BJ (cell line): ENCODE data around the gene TGIF2LY. TPM values are rescaled to one million over a fixed set of nuclear protein-coding genes. Genes with fewer than 3 reads are reported as not detected.
"Not testable (repeated sequence)": the region's sequence is repeated elsewhere in the genome, so short reads cannot be mapped to it uniquely, and the experiment has no call there.

Experiments used
- CTCF ChIA-PET: fragments of 350-600 bp; formaldehyde crosslinking; extraction: SDS; loops from one replicate; lab custom pipeline; 2021; ENCODE audit warnings: antibody characterized with exemption, inconsistent platforms; lab: Yijun Ruan, JAX
- POLR2A ChIA-PET: fragments of 300-600 bp; sonication (Branson Sonifier 250); formaldehyde crosslinking; extraction: SDS; loops from one replicate; lab custom pipeline; 2021; ENCODE audit warnings: antibody characterized with exemption; lab: Charles Lee
- DNase-seq: peaks from one replicate; pipeline ENCODE4 v3.0.0-alpha.2; 2011; ENCODE audit warnings: low read depth
- H3K27me3 ChIP-seq: 2 replicates; pipeline ENCODE4 v1.6.0; 2011; ENCODE audit warnings: low read length; ENCODE audit not compliant: control insufficient read depth, insufficient read depth
- H3K36me3 ChIP-seq: 2 replicates; pipeline ENCODE4 v1.5.1; 2011; ENCODE audit warnings: low read length; ENCODE audit not compliant: control insufficient read depth, insufficient read depth
- H3K4me3 ChIP-seq: 2 replicates; pipeline ENCODE4 v1.5.1; 2011; ENCODE audit warnings: low read depth, mild to moderate bottlenecking, control low read depth, low read length
- polyA minus RNA-seq: library from RNA; depleted of rRNA, polyadenylated mRNA; stranded (reverse); fragments of >200 nt; gene quantifications from 2 replicates; pipeline ENCODE4 v1.2.3, GENCODE V29; 2011; rRNA and poly(A)+ RNA removed
- polyA plus RNA-seq: library from polyadenylated mRNA; depleted of rRNA; stranded (reverse); fragments of >200 nt; gene quantifications from 2 replicates; pipeline ENCODE4 v1.2.3, GENCODE V29; 2011; rRNA removed
- small RNA-seq: library from RNA; depleted of rRNA; stranded (forward); fragments of <200 nt; gene quantifications from one replicate; pipeline ENCODE3, GENCODE V24; 2012; ENCODE audit warnings: low replicate concordance, low read depth; ENCODE audit not compliant: insufficient read length

TGIF2LY gene
- not detected in 2 replicates for polyA plus RNA-seq
- not detected in 2 replicates for polyA minus RNA-seq

DNA sequence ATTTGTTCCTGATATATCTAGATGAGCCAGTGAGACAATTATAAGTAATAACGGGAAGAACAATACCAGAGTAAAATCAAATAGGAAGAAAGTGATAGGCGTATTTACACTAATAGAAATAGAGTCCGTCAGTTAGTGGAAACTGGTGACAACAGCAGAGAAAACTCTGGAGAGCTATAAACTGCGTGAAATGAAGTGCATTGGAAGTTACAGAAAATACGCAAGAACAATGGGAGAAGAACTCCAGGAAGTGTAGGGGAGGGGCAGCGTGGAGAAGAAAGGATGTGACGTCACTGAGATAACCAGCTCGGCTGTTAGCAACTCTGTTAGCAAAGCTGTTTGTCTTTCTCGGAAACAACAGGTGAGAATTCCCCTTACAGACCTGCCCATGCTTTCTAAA is at the start of gene TGIF2LY:
Gene TGIF2LY (plus strand): TSS at position 301 of the 400 bp plus-strand sequence. CDS start 178 bp downstream, outside the sequence.
- CTCF ChIA-PET, H3K4me3 ChIP-seq, H3K27me3 ChIP-seq, H3K36me3 ChIP-seq, POLR2A ChIA-PET, DNase-seq: not testable (repeated sequence)

Small RNA genes lying within 50 kb of the gene (small RNA-seq; reads per million reads assigned to genes)
- gene PRRC2CP1, result not detected
